Pancreas (tissue), 10 donors: ENCODE results near the gene CDPF1. TPM values are rescaled to one million over a fixed set of nuclear protein-coding genes. Genes with fewer than 3 reads are reported as not detected.
"Not testable (repeated sequence)": the region's sequence is repeated elsewhere in the genome, so short reads cannot be mapped to it uniquely, and the experiment has no call there.

ENCODE experiments used
- ATAC-seq, 4 donors: fragments of 200-7000 bp; cut with Tn5 transposase; one replicate each; pipeline versions ENCODE4 v1.8.0 to v1.9.1; 2020; ENCODE audit warnings: mild to moderate bottlenecking in 4 of 4, moderate library complexity in 4 of 4
- DNase-seq, 6 donors: peaks; one replicate each; pipeline ENCODE4 v3.0.0-alpha.2; 2020
- FAIRE-seq: peaks from 2 replicates; lab custom pipeline; 2012; peaks lifted over from hg19 to GRCh38; lab: Jason Lieb, UNC
- H3K27ac ChIP-seq, 4 donors: fragments of 200-600 bp; sonication (generic); 1 replicate in 3 of 4; 2 replicates in 1 of 4; pipeline versions ENCODE4 v1.5.0 to v1.8.0; 2020
- H3K27me3 ChIP-seq, 4 donors: fragments of 200-600 bp; one replicate each; pipeline ENCODE4 v1.8.0; 2021
- H3K36me3 ChIP-seq, 3 donors: fragments of 200-600 bp; sonication (generic) in 1 of 3; one replicate each; pipeline versions ENCODE4 v1.5.0 to v1.8.0; 2020 to 2021
- H3K4me1 ChIP-seq, 3 donors: fragments of 200-600 bp; one replicate each; pipeline ENCODE4 v1.8.0; 2021
- H3K4me3 ChIP-seq, 4 donors: fragments of 200-600 bp; sonication (generic) in 2 of 4; one replicate each; pipeline versions ENCODE4 v1.5.0 to v1.8.0; 2020 to 2021
- H3K9me3 ChIP-seq, 4 donors: fragments of 200-600 bp; one replicate each; pipeline ENCODE4 v1.8.0; 2021
- CTCF ChIP-seq, 4 donors: fragments of 200-600 bp; sonication (generic) in 3 of 4; IDR thresholded peaks; one replicate each; pipeline versions ENCODE4 v1.5.0 to v1.8.0; 2021; ENCODE audit warnings: antibody characterized with exemption in 4 of 4
- WGBS, 2 donors: extraction: QIAGEN DNeasy Blood & Tissue Kit; methylation state at CpG; one replicate each; pipeline ENCODE4 v1.1.7; 2013; 5-methylcytosine and 5-hydroxymethylcytosine counted together
- intact Hi-C, 3 donors: fragments of 100-400 bp; cut with DNase I; formaldehyde crosslinking; loops; one replicate each; pipeline versions ENCODE4 v1.11.1 to v1.14.2; 2022
- polyA plus RNA-seq, 2 donors: library from polyadenylated mRNA; stranded (reverse); fragments of 200-250 nt; gene quantifications; one replicate each; pipeline ENCODE4 v1.2.3, GENCODE V29; 2013
- total RNA-seq, 6 donors: library from RNA; stranded (reverse); fragmentation: NEBNext Ultra II Directional in 4 of 6; extraction: Animal tissue kit (Norgen Biotek cat#: 25700) in 4 of 6; gene quantifications; one replicate each; pipeline versions ENCODE4 v1.2.1 to v1.2.4, GENCODE V29; 2021 to 2023
- donor health status: healthy with polysubstance abuse.
- donor health status: DM: no; HTN: no; CAD: no; lungs with moderate emphysema.
- donor health status: DM: no; HTN: no; CAD: no.
- donor health status: control.
- donor health status: control.
- donor health status: Bipolar disorder and iron deficiency.
- donor health status: DM: yes; HTN: yes; CAD: no.
- donor health status: DM: no; HTN: no; CAD: no.
- donor health status: DM: no; HTN: no; CAD: no.
- donor health status: DM: yes; HTN: yes; CAD: no.

The CDPF1 gene
- total and polyA plus RNA-seq, 8 donors = 2.9 to 12.0 (median 4.3) TPM

DNA sequence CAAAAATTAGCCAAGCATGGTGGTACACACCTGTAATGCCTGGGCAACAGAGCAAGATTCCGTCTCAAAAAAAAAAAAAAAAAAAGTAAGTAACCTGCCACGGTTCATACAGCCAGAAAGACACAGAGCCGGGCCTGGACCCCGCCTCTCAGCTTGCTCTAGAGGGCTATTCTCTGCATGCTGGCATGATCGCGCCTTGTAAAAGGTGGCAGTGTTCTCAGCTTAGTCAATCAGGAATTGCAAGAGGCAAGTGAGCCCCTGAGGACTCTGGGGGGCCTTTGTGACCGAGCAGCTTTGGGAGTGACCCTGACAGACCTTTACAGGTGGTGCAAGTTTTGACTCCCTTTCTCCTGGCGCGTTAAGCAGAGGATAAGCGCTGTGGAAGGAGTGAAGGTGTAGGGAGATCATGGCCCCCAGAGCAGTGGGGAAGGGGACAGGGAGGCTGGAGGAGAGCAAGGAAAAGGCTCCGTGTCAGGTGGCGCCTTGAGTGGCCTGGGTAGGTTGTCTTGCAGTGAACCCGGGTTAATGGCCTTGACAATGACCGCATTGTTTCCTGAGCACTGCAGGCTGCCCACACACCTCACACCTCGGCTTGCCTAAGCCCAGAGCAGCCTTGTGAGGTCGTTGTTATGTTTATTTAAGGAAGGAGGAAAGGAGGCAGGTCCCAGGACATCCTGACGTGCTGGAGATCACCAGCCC is 48.9 kb downstream of the CDPF1 start:
- WGBS, 2 donors = 62 to 66% methylated on average over 17 of the region's 17 CpGs
- H3K27ac ChIP-seq = peak overlapping the region in 1 of 4 donors; percentile 30
- peaks cover 6 to 23% (median 8%) of the 10 kb centered on the region in 3 donors for H3K36me3 ChIP-seq
- H3K27me3 ChIP-seq = no peaks in the 10 kb centered on the region
- H3K4me1 ChIP-seq = no peaks in the 10 kb centered on the region
- no peaks in the 10 kb centered on the region for H3K9me3 ChIP-seq
- no peak overlapping the region for H3K4me3 ChIP-seq
- ATAC-seq (peak; percentile 43 to 82 (median 70)), DNase-seq (peak in 1 of 6 donors; percentile 16), FAIRE-seq (no peak)
- intact Hi-C loops = no loop called here
- no peak for TF ChIP-seq CTCF (IDR thresholded peaks at IDR 0.05)

GRCh38 chr22:46198806-46199205 is 51.3 kb downstream of the CDPF1 start:
- H3K4me1 ChIP-seq, intact Hi-C loops, ATAC-seq, H3K27ac ChIP-seq, DNase-seq, H3K9me3 ChIP-seq, FAIRE-seq, H3K4me3 ChIP-seq, H3K27me3 ChIP-seq: not testable (repeated sequence)
- WGBS, 2 donors = 96 to 97% methylated on average over 16 to 18 of the region's 18 CpGs
- peaks cover 6 to 23% (median 8%) of the 10 kb centered on the region in 3 donors for H3K36me3 ChIP-seq

- H3K4me1 ChIP-seq = no peaks in the 10 kb centered on the region
- H3K27ac ChIP-seq = no peak overlapping the region
- H3K9me3 ChIP-seq = no peaks in the 10 kb centered on the region
- H3K4me3 ChIP-seq = no peak overlapping the region
- no peak for ATAC-seq
- no peaks in the 10 kb centered on the region for H3K27me3 ChIP-seq
- intact Hi-C loops = no loop called here
- no peak for TF ChIP-seq CTCF (IDR thresholded peaks at IDR 0.05)
- 91 to 92% methylated on average over 18 of the region's 18 CpGs for WGBS, 2 donors
- DNase-seq = no peak
- H3K36me3 ChIP-seq = peaks cover 6 to 23% (median 8%) of the 10 kb centered on the region in 3 donors
- no peak for FAIRE-seq
These were observed 51.8 kb downstream of the CDPF1 start for GRCh38 chr22:46198274-46198673.

GRCh38 chr22:46196278-46196677 is 53.8 kb downstream of the CDPF1 start:
- Histone ChIP-seq H3K9me3 (no peaks in the 10 kb centered on the region), H3K27me3 (no peaks in the 10 kb centered on the region), H3K27ac (no peak overlapping the region), H3K36me3 (peaks cover 6 to 23% (median 8%) of the 10 kb centered on the region in 3 donors), H3K4me1 (no peaks in the 10 kb centered on the region), H3K4me3 (no peak overlapping the region)
- intact Hi-C loops = no loop called here
- FAIRE-seq (no peak), ATAC-seq (peak in 3 of 4 donors; percentile 44 to 60 (median 53)), DNase-seq (peak in 1 of 6 donors; percentile 37)
- 80 to 82% methylated on average over 8 of the region's 8 CpGs for WGBS, 2 donors
- no peak for TF ChIP-seq CTCF (IDR thresholded peaks at IDR 0.05)

GRCh38 chr22:46195487-46196165 is 54.5 kb downstream of the CDPF1 start:
- WGBS, 2 donors = 86 to 88% methylated on average over 18 of the region's 18 CpGs
- FAIRE-seq = no peak
- DNase-seq = no peak
- H3K36me3 ChIP-seq = peaks cover 6 to 19% (median 8%) of the 10 kb centered on the region in 3 donors
- no peak overlapping the region for H3K27ac ChIP-seq
- H3K4me1 ChIP-seq = no peaks in the 10 kb centered on the region
- intact Hi-C loops = no loop called here
- H3K27me3 ChIP-seq = no peaks in the 10 kb centered on the region
- H3K4me3 ChIP-seq = no peak overlapping the region
- ATAC-seq = peak in 3 of 4 donors; percentile 14 to 71 (median 61)
- no peak for TF ChIP-seq CTCF (IDR thresholded peaks at IDR 0.05)
- H3K9me3 ChIP-seq = no peaks in the 10 kb centered on the region

Other genes starting within 250 kb of the CDPF1 start
- gene PPARA, start 99.8 kb downstream of the CDPF1 start, total RNA-seq = 10 to 100 TPM; 13.8 to 24.5 (median 16.2) TPM
- 1 to 10 TPM; 4.1 to 6.1 TPM for gene PPARA, start 99.8 kb downstream of the CDPF1 start, polyA plus RNA-seq
- gene PKDREJ, start 13.1 kb upstream of the CDPF1 start, total RNA-seq = under 1 TPM in 1 of 6 donors, not detected in 5; 0.06 TPM
- gene PKDREJ, start 13.1 kb upstream of the CDPF1 start, polyA plus RNA-seq = under 1 TPM; 0.04 to 0.05 TPM
- gene TTC38, start 17.7 kb upstream of the CDPF1 start, total RNA-seq = 10 to 100 TPM; 18.6 to 28.1 (median 21.1) TPM
- 10 to 100 TPM; 28.2 to 32.8 TPM for gene TTC38, start 17.7 kb upstream of the CDPF1 start, polyA plus RNA-seq
- under 1 TPM in 5 of 6 donors, not detected in 1; 0.12 to 0.75 (median 0.35) TPM for gene GTSE1, start 46.6 kb upstream of the CDPF1 start, total RNA-seq
- under 1 TPM; 0.16 to 0.23 TPM for gene GTSE1, start 46.6 kb upstream of the CDPF1 start, polyA plus RNA-seq
- gene TRMU, start 85.4 kb upstream of the CDPF1 start, total RNA-seq = 10 to 100 TPM; 15.0 to 27.6 (median 20.8) TPM
- 10 to 100 TPM; 53.9 to 58.0 TPM for gene TRMU, start 85.4 kb upstream of the CDPF1 start, polyA plus RNA-seq